ENCODE results near the gene BEND7. TPM values are rescaled to one million over a fixed set of nuclear protein-coding genes. Genes with fewer than 3 reads are reported as not detected.

The BEND7 gene
- total and polyA plus RNA-seq, 2 donors from 2014 or later = 16.7 to 37.9 TPM

DNA sequence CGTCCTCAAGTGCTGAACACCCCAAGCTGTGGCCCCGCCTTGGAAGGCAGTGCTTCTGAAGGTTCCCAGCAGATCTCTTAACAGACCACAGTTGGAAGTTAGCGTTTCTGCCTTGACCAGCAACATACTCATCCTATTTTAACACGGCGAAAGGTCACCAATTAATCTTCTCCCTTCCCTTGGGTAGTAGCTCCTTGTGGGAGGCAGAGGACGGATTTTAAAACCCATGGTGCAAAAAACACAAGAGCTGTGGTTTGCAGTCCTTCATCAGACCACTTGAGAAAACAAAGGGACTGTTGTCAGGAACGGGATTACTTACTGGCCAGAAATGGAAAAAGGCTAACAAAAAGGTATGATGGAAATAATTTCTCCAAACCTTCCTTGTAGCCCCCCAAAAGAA lies 87.3 kb downstream of the BEND7 start:
- intact Hi-C loops (cut with DNase I) = no loop called here
- peaks cover 0 to 12% (median 3%) of the 10 kb centered on the region in 3 donors for H3K36me3 ChIP-seq (ENCODE audit: control insufficient read depth in 2 of 3, insufficient read depth in 3 of 3, low read length in 3 of 3)

DNA sequence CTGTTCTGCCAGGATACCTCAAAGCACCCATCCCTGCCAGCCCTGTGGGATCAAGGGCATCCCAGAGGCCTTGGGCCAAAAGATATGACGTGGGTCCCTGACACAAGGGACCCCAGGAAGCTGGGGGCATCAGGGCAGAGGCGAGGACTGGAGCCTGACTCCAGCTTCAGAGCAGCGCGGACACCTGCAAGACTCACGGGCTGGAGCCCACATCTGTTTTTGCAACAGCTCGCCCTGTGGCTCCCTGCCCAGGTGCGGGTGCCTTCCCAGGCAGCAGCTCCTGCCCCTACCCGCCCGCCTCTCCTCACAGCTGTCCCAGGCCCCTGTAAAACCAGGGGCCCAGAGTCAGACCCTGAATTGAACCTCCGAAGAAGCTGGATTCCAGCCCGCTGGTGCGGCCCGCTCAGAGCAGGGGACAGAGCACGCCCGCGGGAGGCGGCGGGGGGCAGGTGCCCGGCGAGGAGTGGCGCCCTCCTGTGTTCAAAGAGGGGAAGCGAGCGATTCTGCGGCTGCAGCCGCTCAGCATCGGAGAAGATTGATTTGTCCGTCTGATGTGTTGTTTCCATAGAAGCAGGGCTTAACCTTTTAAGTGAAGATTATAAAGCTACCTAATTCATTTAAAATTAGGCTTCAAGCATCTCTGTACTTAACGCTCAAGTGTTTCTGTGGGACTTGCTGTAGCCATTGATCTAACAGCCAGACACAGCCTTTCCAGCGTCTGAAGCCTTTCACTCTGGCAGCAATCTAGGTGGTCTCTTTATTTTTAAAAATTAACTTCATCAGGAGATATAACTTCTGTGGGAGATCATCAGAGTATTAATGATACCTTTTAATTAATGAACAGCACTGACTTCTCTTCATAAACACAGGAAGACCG lies 88.4 kb downstream of the BEND7 start:
- peaks cover 2 to 11% (median 7%) of the 10 kb centered on the region in 3 donors for H3K4me1 ChIP-seq (ENCODE audit: control insufficient read depth in 2 of 3, insufficient read depth in 2 of 3, low read depth in 1 of 3, low read length in 3 of 3)
- H3K27ac ChIP-seq (ENCODE audit: low read depth in 2 of 2, low read length in 2 of 2) = no peak overlapping the region
- peak overlapping the region in 1 of 3 donors; percentile 43 for H3K9ac ChIP-seq (ENCODE audit: low read length in 3 of 3)
- DNase-seq = peak; percentile 75 to 85 (median 81)
- TF ChIP-seq, protein P1, sequence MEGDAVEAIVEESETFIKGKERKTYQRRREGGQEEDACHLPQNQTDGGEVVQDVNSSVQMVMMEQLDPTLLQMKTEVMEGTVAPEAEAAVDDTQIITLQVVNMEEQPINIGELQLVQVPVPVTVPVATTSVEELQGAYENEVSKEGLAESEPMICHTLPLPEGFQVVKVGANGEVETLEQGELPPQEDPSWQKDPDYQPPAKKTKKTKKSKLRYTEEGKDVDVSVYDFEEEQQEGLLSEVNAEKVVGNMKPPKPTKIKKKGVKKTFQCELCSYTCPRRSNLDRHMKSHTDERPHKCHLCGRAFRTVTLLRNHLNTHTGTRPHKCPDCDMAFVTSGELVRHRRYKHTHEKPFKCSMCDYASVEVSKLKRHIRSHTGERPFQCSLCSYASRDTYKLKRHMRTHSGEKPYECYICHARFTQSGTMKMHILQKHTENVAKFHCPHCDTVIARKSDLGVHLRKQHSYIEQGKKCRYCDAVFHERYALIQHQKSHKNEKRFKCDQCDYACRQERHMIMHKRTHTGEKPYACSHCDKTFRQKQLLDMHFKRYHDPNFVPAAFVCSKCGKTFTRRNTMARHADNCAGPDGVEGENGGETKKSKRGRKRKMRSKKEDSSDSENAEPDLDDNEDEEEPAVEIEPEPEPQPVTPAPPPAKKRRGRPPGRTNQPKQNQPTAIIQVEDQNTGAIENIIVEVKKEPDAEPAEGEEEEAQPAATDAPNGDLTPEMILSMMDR (IDR thresholded peaks at IDR 0.05; ENCODE audit: borderline replicate concordance, extremely low read depth, insufficient read depth) = peak; percentile 64
- peak overlapping the region in 1 of 3 donors; percentile 49 for H3K4me3 ChIP-seq (ENCODE audit: low read length in 3 of 3)
- H3K27me3 ChIP-seq (ENCODE audit: control insufficient read depth, insufficient read depth, low read length) = peaks cover 5% of the 10 kb centered on the region
- intact Hi-C loops (cut with DNase I) = no loop called here
- FAIRE-seq = no peak
- no peaks in the 10 kb centered on the region for H3K9me3 ChIP-seq (ENCODE audit: control insufficient read depth in 2 of 3, insufficient read depth in 1 of 3, low read length in 3 of 3)
- H3K36me3 ChIP-seq (ENCODE audit: control insufficient read depth in 2 of 3, insufficient read depth in 3 of 3, low read length in 3 of 3) = peaks cover 0 to 1% (median 0%) of the 10 kb centered on the region in 3 donors

More for the DNA sequence above, 87.3 kb downstream of the BEND7 start:
- FAIRE-seq = no peak
- peaks cover 5% of the 10 kb centered on the region for H3K27me3 ChIP-seq (ENCODE audit: control insufficient read depth, insufficient read depth, low read length)
- no peaks in the 10 kb centered on the region for H3K9me3 ChIP-seq (ENCODE audit: control insufficient read depth in 2 of 3, insufficient read depth in 1 of 3, low read length in 3 of 3)
- no peak overlapping the region for H3K4me3 ChIP-seq (ENCODE audit: low read length in 3 of 3)
- H3K9ac ChIP-seq (ENCODE audit: low read length in 3 of 3) = no peak overlapping the region
- TF ChIP-seq, protein P1 (IDR thresholded peaks at IDR 0.05; ENCODE audit: borderline replicate concordance, extremely low read depth, insufficient read depth) = no peak
- peaks cover 2 to 11% (median 7%) of the 10 kb centered on the region in 3 donors for H3K4me1 ChIP-seq (ENCODE audit: control insufficient read depth in 2 of 3, insufficient read depth in 2 of 3, low read depth in 1 of 3, low read length in 3 of 3)
- no peak overlapping the region for H3K27ac ChIP-seq (ENCODE audit: low read depth in 2 of 2, low read length in 2 of 2)
- DNase-seq = peak in 1 of 5 donors; percentile 6

DNA sequence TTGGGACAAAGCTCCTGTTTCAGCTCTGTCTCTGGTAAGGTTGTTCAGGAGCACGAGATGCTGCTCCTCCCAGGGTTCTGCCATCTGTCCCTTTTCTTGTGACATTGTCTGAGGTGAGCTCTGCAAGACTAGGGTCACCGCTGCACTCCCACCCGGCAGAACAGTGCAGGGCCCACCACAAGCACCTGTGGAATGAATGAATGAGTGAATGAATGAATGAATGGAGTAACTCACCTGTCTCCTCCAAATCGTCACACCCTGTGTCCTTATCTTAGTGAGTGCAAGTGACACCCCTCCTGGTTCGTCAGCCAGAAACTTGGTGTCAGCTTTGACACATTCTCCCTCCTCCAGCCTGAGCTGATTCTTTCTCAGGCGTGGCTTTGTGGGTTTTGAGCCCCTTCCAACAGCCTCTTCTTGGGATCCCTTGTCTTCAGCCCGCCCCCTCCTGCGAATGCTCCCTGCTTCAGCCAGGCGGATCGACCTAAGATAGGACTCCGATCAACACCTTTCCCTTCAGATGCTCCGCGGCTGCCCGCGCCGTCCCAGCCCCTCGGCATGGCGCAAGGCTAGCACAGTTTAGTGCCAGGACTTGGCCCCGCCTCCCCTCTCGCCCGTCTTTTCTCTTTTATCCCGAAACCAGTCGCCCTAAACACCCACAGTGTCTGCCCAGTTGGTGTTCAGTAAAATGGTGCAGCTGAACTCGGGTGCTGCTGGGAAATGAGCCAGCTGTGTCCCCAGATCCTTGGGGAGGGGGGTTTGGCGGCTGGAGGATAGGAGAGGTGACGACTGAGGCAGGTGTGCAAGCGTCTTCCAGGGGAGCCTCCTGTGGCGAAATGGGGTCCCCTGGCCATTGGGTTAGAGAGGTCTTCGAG lies 89.3 kb downstream of the BEND7 start:
- H3K4me1 ChIP-seq (ENCODE audit: control insufficient read depth in 2 of 3, insufficient read depth in 2 of 3, low read depth in 1 of 3, low read length in 3 of 3) = peaks cover 2 to 11% (median 7%) of the 10 kb centered on the region in 3 donors
- no peaks in the 10 kb centered on the region for H3K9me3 ChIP-seq (ENCODE audit: control insufficient read depth in 2 of 3, insufficient read depth in 1 of 3, low read length in 3 of 3)
- DNase-seq = peak; percentile 30 to 73 (median 37)
- H3K4me3 ChIP-seq (ENCODE audit: low read length in 3 of 3) = peak overlapping the region in 2 of 3 donors; percentile 16 to 49
- no peak overlapping the region for H3K27ac ChIP-seq (ENCODE audit: low read depth in 2 of 2, low read length in 2 of 2)
- TF ChIP-seq, protein P1 (IDR thresholded peaks at IDR 0.05; ENCODE audit: borderline replicate concordance, extremely low read depth, insufficient read depth) = no peak
- no peaks in the 10 kb centered on the region for H3K36me3 ChIP-seq (ENCODE audit: control insufficient read depth in 2 of 3, insufficient read depth in 3 of 3, low read length in 3 of 3)
- intact Hi-C loops (cut with DNase I) = no loop called here
- H3K27me3 ChIP-seq (ENCODE audit: control insufficient read depth, insufficient read depth, low read length) = peaks cover 5% of the 10 kb centered on the region
- no peak for FAIRE-seq
- peak overlapping the region in 1 of 3 donors; percentile 43 for H3K9ac ChIP-seq (ENCODE audit: low read length in 3 of 3)
